ENCODE results near the gene EPHB2. TPM values are rescaled to one million over a fixed set of nuclear protein-coding genes. Genes with fewer than 3 reads are reported as not detected.

The EPHB2 gene
- total and polyA plus RNA-seq, 2 of the 4 experiments (the other 2 are of a cell fraction) = 52.3 to 58.8 TPM

DNA sequence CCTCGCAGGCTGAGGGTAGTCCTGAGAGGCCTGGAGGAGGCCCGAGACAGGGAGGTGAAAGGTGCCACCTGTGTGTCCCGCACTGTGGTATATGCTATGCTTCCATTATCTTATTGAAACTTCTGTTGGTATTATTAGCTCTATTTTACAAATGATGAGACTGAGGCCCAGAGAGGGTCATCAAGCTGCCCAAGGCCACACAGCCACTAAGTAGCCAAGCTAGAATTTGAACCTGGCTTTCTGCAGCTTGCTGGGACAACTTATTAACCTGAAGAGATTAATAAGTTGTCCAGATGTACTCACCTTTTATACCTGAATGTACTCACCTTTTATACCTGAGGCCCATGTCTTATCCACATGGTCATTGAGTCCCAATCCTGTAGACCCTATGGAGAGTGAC, 83.0 kb downstream of the EPHB2 start:
- Histone ChIP-seq H4K5ac (ENCODE audit: low read depth, low read length) (no peak overlapping the region), H3K56ac (ENCODE audit: extremely low read depth, insufficient read depth, low read length) (no peak overlapping the region), H2AFZ (replicated peaks; ENCODE audit: low read length, poor library complexity) (no peak overlapping the region), H3K27ac (ENCODE audit: insufficient read depth, low read length) (no peak overlapping the region), H2BK120ac (ENCODE audit: low read depth, low read length) (no peak overlapping the region), H3K4ac (ENCODE audit: low read depth, low read length) (no peak overlapping the region), H3K23ac (ENCODE audit: low read depth, low read length) (no peak overlapping the region), H2AK9ac (replicated peaks; ENCODE audit: low read depth, low read length, poor library complexity) (no peak overlapping the region), H3K4me3 (ENCODE audit: insufficient read depth, low read depth, low read length) (no peak overlapping the region), H3K4me1 (ENCODE audit: control insufficient read depth, insufficient read depth, low read length) (peaks cover 8% of the 10 kb centered on the region), H2BK15ac (ENCODE audit: low read depth, low read length) (no peak overlapping the region), H3K9me3 (ENCODE audit: control insufficient read depth, insufficient read depth, low read length) (no peaks in the 10 kb centered on the region), H4K20me1 (ENCODE audit: insufficient read depth, low read length) (peaks cover 42% of the 10 kb centered on the region; the same call in 1 of the 2 replicates), H4K91ac (ENCODE audit: insufficient read depth, low read depth, low read length) (no peak overlapping the region), H2AK5ac (ENCODE audit: low read depth, low read length) (no peak overlapping the region), H3K79me1 (ENCODE audit: low read depth in 1 of 2, low read length in 2 of 2) (peaks cover 16 to 68% of the 10 kb centered on the region in 2 experiments; a peak in 3 of 4 replicates), H3K9ac (ENCODE audit: low read depth, low read length) (no peak overlapping the region), H3K14ac (replicated peaks; ENCODE audit: low read depth, low read length) (no peak overlapping the region), H4K8ac (ENCODE audit: low read depth in 2 of 2, low read length in 2 of 2) (no peak overlapping the region), H2BK5ac (ENCODE audit: low read depth, low read length, poor library complexity, severe bottlenecking) (no peak overlapping the region), H3K4me2 (ENCODE audit: low read depth, low read length) (no peak overlapping the region), H3K18ac (ENCODE audit: low read depth, low read length) (no peak overlapping the region), H3K9me1 (ENCODE audit: insufficient read depth, low read length) (peaks cover 10% of the 10 kb centered on the region), H2BK20ac (ENCODE audit: low read depth, low read length) (no peak overlapping the region), H3K36me3 (ENCODE audit: control insufficient read depth, insufficient read depth, low read length) (peaks cover 2% of the 10 kb centered on the region; the same call in 1 of the 2 replicates), H3K27me3 (ENCODE audit: control insufficient read depth, insufficient read depth, low read length) (no peaks in the 10 kb centered on the region)
- DNase-seq (no peak), ATAC-seq (ENCODE audit: low read depth) (no peak)
- CTCF ChIA-PET = interaction anchor here (1.5 kb wide), 1 partner anchor 8 kb away, joined by 3 read pairs; no protein-coding TSS in a partner anchor
- BruUV-seq (replicated peaks) = no TSS peak
- WGBS, 2 experiments (ENCODE audit: extremely low coverage in 2 of 2, insufficient read length in 1 of 2) = no CpG with 5 or more reads among the region's 3 CpGs
- TF ChIP-seq MAZ (IDR thresholded peaks at IDR 0.05; ENCODE audit: borderline replicate concordance, low read depth, low read length) (no peak), FOS (IDR thresholded peaks at IDR 0.05; ENCODE audit: low read depth, low read length) (no peak), RFX5 (IDR thresholded peaks at IDR 0.05; ENCODE audit: low read depth, low read length) (no peak), RAD21 (IDR thresholded peaks at IDR 0.05; ENCODE audit: low read length) (no peak), MXI1 (IDR thresholded peaks at IDR 0.05; ENCODE audit: borderline replicate concordance, low read depth, low read length) (no peak), SMC3 (IDR thresholded peaks at IDR 0.05; ENCODE audit: low read depth, low read length) (no peak), MAFK (IDR thresholded peaks at IDR 0.05; ENCODE audit: low read depth, low read length) (no peak), ELK1 (IDR thresholded peaks at IDR 0.05; ENCODE audit: borderline replicate concordance, low read depth, low read length) (no peak), POLR2A (IDR thresholded peaks at IDR 0.05; ENCODE audit: low read depth, low read length) (no peak), CEBPB (IDR thresholded peaks at IDR 0.05; ENCODE audit: low read depth, low read length) (no peak), CTCF (conservative IDR thresholded peaks at IDR 0.05; ENCODE audit: low read depth, low read length) (no peak), RCOR1 (IDR thresholded peaks at IDR 0.05; ENCODE audit: insufficient replicate concordance, low read length) (no peak), BHLHE40 (IDR thresholded peaks at IDR 0.05; ENCODE audit: low read depth, low read length) (no peak)
- in situ Hi-C loops (cut with MboI; ENCODE audit: low sequenced_read_pairs) = no loop called here
- dilution Hi-C loops (cut with HindIII; ENCODE audit: low sequenced_read_pairs, unreplicated experiment) = no loop called here
- intact Hi-C loops (cut with micrococcal nuclease) = loop anchor here (2.0 kb wide), 1 partner anchor 15 kb away; no protein-coding TSS in a partner anchor
- POLR2A ChIA-PET (ENCODE audit: unreplicated experiment) = no interaction called here

Measured in IMR-90 (cell line).